ENCODE measurements around the gene DEFB114.

GRCh38 chr6:49919261-49919660, 44.7 kb downstream of the DEFB114 start:
- TF ChIP-seq CTCF (IDR thresholded peaks at IDR 0.05): no peak
- TF ChIP-seq POLR2A (IDR thresholded peaks at IDR 0.05): no peak

Measured in adrenal gland (tissue), 5 donors.